HG02852 (cell line): Measurements from ENCODE around the gene SLC22A12.

ENCODE experiments used
- ATAC-seq: cut with Tn5 transposase; IDR thresholded peaks from one replicate; pipeline ENCODE4 v1.9.1; 2021; ENCODE audit warnings: mild to moderate bottlenecking, moderate library complexity; ENCODE audit not compliant: unreplicated experiment

Gene SLC22A12

DNA sequence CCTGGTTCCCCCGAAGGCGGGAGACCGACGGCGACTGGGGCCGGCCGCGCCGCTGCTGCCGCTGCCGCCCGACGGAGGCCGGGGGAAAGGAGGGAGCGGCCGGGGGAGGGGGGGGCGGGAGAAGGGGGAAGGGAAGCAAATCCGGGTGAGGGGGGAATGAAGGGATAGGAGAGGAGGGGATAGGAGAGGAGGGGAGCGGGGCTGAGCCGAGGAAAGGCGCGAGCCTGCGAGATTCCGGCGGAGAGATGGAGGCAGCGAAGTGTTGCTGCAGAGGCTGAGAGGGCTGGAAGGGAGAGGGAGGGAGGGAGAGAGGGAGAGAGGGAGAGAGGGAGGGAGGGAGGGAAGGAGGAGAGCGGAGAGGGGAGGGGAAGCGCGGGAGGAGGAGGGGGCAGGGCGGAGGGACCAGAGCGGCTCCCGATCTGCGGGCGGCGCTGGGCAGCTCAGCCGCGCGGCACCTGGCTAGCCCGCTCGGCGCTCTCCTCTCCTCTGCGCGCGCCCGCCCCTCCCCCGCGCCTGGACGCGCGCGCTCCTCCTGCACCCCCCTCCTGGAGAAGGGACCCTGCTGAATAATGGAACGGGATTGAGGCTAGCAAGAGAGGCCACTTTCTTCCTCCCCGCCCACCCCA is 52.3 kb downstream of the SLC22A12 start:
- no peak for ATAC-seq

GRCh38 chr11:64643920-64644646 is 53.1 kb downstream of the SLC22A12 start:
- ATAC-seq: no peak

DNA sequence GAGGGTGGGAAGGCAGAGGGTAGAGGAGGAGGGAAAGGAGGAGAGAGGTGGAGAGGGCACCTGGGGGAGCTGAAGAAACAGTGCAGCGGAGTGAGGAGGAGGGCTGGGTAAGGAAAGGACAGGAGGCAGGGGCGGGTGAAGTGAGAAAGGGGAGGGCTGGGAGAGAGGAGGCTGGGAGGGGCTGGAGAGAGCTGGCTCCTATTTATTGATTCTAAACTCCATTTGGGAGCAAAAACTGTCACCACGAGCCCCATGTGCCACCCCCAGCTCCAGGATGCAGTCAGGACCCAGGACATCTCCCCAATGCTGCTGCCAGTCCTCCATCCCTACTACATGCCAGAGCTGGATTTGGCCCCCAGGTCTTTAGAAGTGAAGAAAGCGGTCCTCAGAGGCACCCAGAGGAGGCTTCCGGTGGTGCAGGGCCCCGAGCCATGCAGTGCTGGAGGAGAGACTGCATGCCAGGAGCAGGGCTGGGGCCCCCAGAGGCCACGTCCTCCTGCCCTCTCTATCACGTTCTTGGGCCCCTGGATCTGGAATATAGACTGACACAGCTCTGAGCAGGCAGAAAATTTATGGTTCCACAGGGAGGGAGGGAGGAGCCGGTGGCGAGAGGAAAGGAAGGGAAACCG is 53.7 kb downstream of the SLC22A12 start:
- no peak for ATAC-seq

DNA sequence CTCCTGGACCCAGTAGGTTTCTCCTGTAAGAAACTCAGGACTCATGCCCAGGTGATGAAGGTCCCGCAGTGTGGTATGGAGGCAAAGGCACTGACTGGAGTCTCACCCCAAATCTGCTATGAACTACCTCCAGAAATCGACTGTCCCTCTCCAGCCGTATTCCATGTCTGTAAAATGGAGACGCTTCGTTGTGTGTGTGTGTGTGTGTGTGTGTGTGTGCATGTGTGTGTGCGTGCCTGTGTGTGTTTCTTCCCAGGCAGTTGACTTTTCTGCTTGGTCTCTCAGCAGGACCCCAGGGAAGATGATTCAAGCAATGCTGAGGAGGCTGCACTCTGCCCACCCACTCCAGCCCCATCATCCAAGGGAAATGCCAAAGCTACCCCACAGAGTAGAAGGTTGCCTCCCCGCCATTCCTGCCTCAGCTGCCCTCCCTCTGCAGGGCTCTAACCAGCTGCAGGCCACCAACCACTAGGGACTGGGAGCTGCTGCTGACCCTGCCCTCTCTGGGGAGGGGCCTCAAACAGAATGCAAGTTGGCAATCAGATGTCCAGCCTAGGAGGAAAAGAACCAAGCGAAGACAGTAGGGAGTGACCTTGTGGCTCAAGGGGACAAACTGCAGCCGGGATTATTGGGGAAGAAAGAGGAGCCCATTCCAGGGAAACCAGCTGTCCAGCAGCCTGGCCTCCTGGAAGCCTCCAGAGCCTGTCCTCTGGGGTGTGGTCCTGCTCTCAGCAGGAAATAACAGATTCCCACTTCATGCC is 56.2 kb downstream of the SLC22A12 start:
- no peak for ATAC-seq

- ATAC-seq: no peak
Measured at GRCh38 chr11:64648551-64648950, 57.5 kb downstream of the SLC22A12 start.

DNA sequence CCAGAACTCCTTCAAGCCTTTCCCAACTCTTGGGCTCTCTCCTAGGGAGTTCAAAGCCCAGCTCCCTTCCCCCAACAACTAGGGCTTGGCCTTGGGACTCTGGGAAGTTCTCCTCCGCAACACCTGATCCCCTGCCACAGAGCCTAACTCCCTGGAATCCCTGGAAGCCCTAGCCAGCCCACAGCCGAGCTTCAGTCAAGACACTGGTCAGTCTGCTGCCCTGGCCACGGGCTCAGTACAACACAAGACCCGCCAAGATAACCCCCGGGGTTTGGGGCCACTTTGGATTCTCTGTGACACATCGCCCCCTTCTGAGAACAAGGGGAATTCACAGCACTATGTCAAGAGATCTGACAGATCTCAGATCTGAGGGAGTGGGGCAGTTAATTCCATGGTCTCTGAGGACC is 58.3 kb downstream of the SLC22A12 start:
- ATAC-seq: no peak

- no peak for ATAC-seq
Measured at GRCh38 chr11:64650923-64651523, 60.0 kb downstream of the SLC22A12 start.
